DOHH2 (cell line): ENCODE measurements around the gene KRTAP10-5.

Experiments used
- CTCF ChIP-seq: fragments of 200-600 bp; sonication (generic); IDR thresholded peaks from one replicate; pipeline ENCODE4 v1.5.1; 2014; ENCODE audit warnings: antibody characterized with exemption, mild to moderate bottlenecking, low read depth, low read length; ENCODE audit not compliant: poor library complexity, severe bottlenecking
- EZH2phosphoT487 ChIP-seq: fragments of 200-600 bp; sonication (generic); IDR thresholded peaks from 2 replicates; pipeline ENCODE4 v1.6.1; 2017; ENCODE audit warnings: borderline replicate concordance, mild to moderate bottlenecking, antibody characterized with exemption, low read length, moderate library complexity, mixed read lengths

- no peak for TF ChIP-seq EZH2phosphoT487
- TF ChIP-seq CTCF: no peak
Measured at GRCh38 chr21:44531606-44532564, 48.5 kb downstream of the KRTAP10-5 start.
